Transverse colon (tissue), 4 donors: ENCODE results near the gene SART3. TPM values are rescaled to one million over a fixed set of nuclear protein-coding genes. Genes with fewer than 3 reads are reported as not detected.

Experiments used
- DNase-seq: peaks from one replicate; pipeline ENCODE4 v3.0.0-alpha.2; 2019
- H3K27ac ChIP-seq, 4 donors: fragments of 200-600 bp; sonication (generic); 2 replicates each; pipeline ENCODE4 v1.5.1; 2016 to 2018; ENCODE audit warnings: inconsistent platforms in 4 of 4
- H3K27me3 ChIP-seq: fragments of 200-600 bp; sonication (generic); 2 replicates; pipeline ENCODE4 v1.5.1; 2017; ENCODE audit warnings: inconsistent platforms
- H3K36me3 ChIP-seq, 4 donors: fragments of 200-600 bp; sonication (generic); 2 replicates each; pipeline ENCODE4 v1.5.1; 2017 to 2019; ENCODE audit warnings: inconsistent platforms in 4 of 4
- H3K4me1 ChIP-seq, 4 donors: fragments of 200-600 bp; sonication (generic); 2 replicates each; pipeline ENCODE4 v1.5.1; 2017 to 2020; ENCODE audit warnings: inconsistent platforms in 4 of 4
- H3K4me3 ChIP-seq, 4 donors: fragments of 200-600 bp; sonication (generic); 1 replicate in 1 of 4; 2 replicates in 3 of 4; pipeline versions ENCODE4 v1.5.1 to v1.6.1; 2017 to 2019; ENCODE audit warnings: inconsistent platforms in 4 of 4
- H3K9me3 ChIP-seq, 2 donors: fragments of 200-600 bp; sonication (generic); 2 replicates each; pipeline ENCODE4 v1.5.1; 2017 to 2019; ENCODE audit warnings: inconsistent platforms in 2 of 2
- EP300 ChIP-seq: sonication (generic); formaldehyde crosslinking; IDR thresholded peaks from one replicate; pipeline ENCODE4 v1.6.1; 2017; ENCODE audit warnings: antibody characterized with exemption, low read depth
- POLR2A ChIP-seq: fragments of 450-650 bp; IDR thresholded peaks from one replicate; pipeline ENCODE4 v1.6.1; 2016; ENCODE audit warnings: antibody characterized with exemption, mild to moderate bottlenecking, moderate library complexity
- POLR2AphosphoS5 ChIP-seq, 3 donors: sonication (generic); formaldehyde crosslinking; IDR thresholded peaks; one replicate each; pipeline ENCODE4 v1.6.1; 2016; ENCODE audit warnings: antibody characterized with exemption in 3 of 3
- WGBS, 2 donors: methylation state at CpG; one replicate each; pipeline ENCODE4 v1.1.5; 2018; ENCODE audit warnings: low coverage in 1 of 2; 5-methylcytosine and 5-hydroxymethylcytosine counted together
- in situ Hi-C, 4 donors: fragments of 200-750 bp; cut with MboI; loops; one replicate each; pipeline versions ENCODE4 v1.15.0 to v1.15.1; 2017; ENCODE audit warnings: low sequenced_read_pairs in 3 of 4, low pct_ligation_motif_present in 1 of 4, low pct_unique_long_range_greater_than_20kb in 1 of 4
- intact Hi-C: fragments of 100-400 bp; cut with DNase I; formaldehyde crosslinking; loops from one replicate; pipeline ENCODE4 v1.15.1; 2023; ENCODE audit warnings: low total_unique reads
- total RNA-seq, 4 donors: library from RNA; depleted of rRNA; stranded (reverse); fragments of >200 nt; gene quantifications; one replicate each; pipeline ENCODE4 v1.1.0, GENCODE V29; 2016
- TF ChIP-seq, protein P1 (sequence below), 5 experiments: fragments of 200-600 bp in 3 of 5; fragments of 450-650 bp in 2 of 5; sonication (generic) in 3 of 5; IDR thresholded peaks; 1 replicate in 2 of 5; 2 replicates in 3 of 5; pipeline ENCODE4 v1.5.1; 2016 to 2017; ENCODE audit warnings: antibody characterized with exemption in 5 of 5, inconsistent platforms in 3 of 5, mild to moderate bottlenecking in 2 of 5, moderate library complexity in 1 of 5

Gene SART3
- total RNA-seq, 4 donors from 2014 or later, result 25.3 to 177 (median 77.4) TPM

DNA sequence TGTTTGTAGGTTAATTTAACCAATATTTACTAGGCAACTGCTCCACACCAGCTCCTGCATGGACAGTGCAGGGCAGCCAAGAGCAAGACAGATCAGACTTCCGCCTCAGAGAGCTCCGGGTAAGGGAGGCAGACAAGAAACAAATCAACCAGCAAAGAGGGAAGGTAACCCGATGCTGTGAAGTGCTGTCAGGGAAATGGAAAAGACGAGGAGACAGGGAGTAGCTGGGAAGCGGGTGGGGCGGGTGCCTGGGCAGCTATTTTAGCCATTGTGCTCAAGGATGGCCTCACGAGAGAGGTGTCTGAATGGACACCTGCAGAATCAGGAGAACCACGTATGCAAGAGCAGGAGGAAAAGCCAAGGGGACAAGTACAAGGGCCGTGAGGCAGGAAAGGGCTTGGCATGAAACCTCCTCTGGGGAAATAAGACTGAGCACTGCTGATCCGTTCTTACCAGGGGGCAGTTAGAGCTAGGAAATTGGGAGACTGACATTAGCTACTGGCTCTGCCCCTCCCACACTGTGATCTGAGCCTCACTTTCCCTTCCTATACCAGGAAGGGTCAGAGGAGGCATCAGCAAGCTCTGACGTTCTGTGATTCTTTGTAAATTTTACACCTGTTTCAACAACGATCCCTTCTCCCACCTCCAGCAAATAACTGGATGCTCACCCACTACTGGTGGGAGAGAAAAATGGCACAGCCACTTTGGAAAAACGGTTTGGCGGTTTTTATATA lies 43.4 kb upstream of the SART3 start:
- H3K27ac ChIP-seq, result no peak overlapping the region
- no peaks in the 10 kb centered on the region for H3K9me3 ChIP-seq
- no peak for DNase-seq
- no peaks in the 10 kb centered on the region for H3K4me1 ChIP-seq
- intact Hi-C loops, result no loop called here
- H3K27me3 ChIP-seq, result no peaks in the 10 kb centered on the region
- H3K36me3 ChIP-seq, result no peaks in the 10 kb centered on the region
- TF ChIP-seq POLR2A, result no peak
- no peak for TF ChIP-seq POLR2AphosphoS5 (IDR thresholded peaks at IDR 0.05)
- TF ChIP-seq, protein P1, sequence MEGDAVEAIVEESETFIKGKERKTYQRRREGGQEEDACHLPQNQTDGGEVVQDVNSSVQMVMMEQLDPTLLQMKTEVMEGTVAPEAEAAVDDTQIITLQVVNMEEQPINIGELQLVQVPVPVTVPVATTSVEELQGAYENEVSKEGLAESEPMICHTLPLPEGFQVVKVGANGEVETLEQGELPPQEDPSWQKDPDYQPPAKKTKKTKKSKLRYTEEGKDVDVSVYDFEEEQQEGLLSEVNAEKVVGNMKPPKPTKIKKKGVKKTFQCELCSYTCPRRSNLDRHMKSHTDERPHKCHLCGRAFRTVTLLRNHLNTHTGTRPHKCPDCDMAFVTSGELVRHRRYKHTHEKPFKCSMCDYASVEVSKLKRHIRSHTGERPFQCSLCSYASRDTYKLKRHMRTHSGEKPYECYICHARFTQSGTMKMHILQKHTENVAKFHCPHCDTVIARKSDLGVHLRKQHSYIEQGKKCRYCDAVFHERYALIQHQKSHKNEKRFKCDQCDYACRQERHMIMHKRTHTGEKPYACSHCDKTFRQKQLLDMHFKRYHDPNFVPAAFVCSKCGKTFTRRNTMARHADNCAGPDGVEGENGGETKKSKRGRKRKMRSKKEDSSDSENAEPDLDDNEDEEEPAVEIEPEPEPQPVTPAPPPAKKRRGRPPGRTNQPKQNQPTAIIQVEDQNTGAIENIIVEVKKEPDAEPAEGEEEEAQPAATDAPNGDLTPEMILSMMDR (IDR thresholded peaks at IDR 0.05), result no peak
- TF ChIP-seq EP300, result no peak
- WGBS, 2 donors, result 50 to 52% methylated on average over 14 of the region's 14 CpGs
- in situ Hi-C loops, result no loop called here
- no peak overlapping the region for H3K4me3 ChIP-seq

- Histone ChIP-seq H3K4me1 (no peaks in the 10 kb centered on the region), H3K4me3 (no peak overlapping the region), H3K36me3 (no peaks in the 10 kb centered on the region), H3K27ac (no peak overlapping the region), H3K9me3 (no peaks in the 10 kb centered on the region), H3K27me3 (no peaks in the 10 kb centered on the region)
- no peak for DNase-seq
- TF ChIP-seq EP300 (no peak), POLR2A (no peak), POLR2AphosphoS5 (IDR thresholded peaks at IDR 0.05) (no peak)
- TF ChIP-seq, protein P1 (IDR thresholded peaks at IDR 0.05), result no peak
- in situ Hi-C loops (no loop called here), intact Hi-C loops (no loop called here)
- 80 to 81% methylated on average over 1 to 4 of the region's 4 CpGs for WGBS, 2 donors
Observed at GRCh38 chr12:108603743-108604142, 42.8 kb upstream of the SART3 start.

GRCh38 chr12:108602976-108603704 lies 42.2 kb upstream of the SART3 start:
- no peaks in the 10 kb centered on the region for H3K27me3 ChIP-seq
- no peak overlapping the region for H3K4me3 ChIP-seq
- no peak overlapping the region for H3K27ac ChIP-seq
- intact Hi-C loops, result no loop called here
- WGBS, 2 donors, result 81% methylated on average over 7 of the region's 15 CpGs; no CpG with 5 or more reads in 1 of the 2 donors
- no peak for TF ChIP-seq POLR2AphosphoS5 (IDR thresholded peaks at IDR 0.05)
- no peak for TF ChIP-seq POLR2A
- TF ChIP-seq EP300, result no peak
- TF ChIP-seq, protein P1 (IDR thresholded peaks at IDR 0.05), result no peak
- no peaks in the 10 kb centered on the region for H3K9me3 ChIP-seq
- H3K36me3 ChIP-seq, result no peaks in the 10 kb centered on the region
- H3K4me1 ChIP-seq, result no peaks in the 10 kb centered on the region
- in situ Hi-C loops, result no loop called here
- no peak for DNase-seq

DNA sequence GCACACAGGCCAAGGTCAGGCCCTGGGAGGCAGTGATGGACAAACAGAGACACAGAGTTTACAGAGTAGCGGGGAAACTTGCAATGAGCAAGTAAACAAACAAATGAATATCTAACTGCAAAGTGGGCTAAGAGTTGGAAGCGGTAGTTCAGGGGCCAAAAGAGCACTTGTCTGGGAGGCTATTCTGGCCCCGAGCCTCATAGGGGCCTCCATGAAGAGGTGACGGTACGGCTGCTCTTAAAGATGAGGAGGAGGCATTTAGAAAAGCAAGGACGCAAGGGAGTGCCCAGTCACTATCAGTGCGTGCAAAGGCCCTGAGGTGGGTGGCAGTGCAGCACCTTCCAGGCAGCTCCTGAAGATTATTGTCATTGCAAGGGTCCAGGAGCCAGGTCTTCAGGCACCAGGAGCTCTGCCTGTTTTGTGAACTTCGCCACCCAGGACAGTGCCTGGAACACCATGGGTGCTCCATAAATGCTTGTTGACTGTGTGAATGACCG lies 41.3 kb upstream of the SART3 start:
- no peaks in the 10 kb centered on the region for H3K27me3 ChIP-seq
- 84 to 86% methylated on average over 5 to 9 of the region's 9 CpGs for WGBS, 2 donors
- no peak for DNase-seq
- in situ Hi-C loops (no loop called here), intact Hi-C loops (no loop called here)
- no peaks in the 10 kb centered on the region for H3K36me3 ChIP-seq
- no peaks in the 10 kb centered on the region for H3K9me3 ChIP-seq
- H3K4me3 ChIP-seq, result no peak overlapping the region
- TF ChIP-seq POLR2A (no peak), POLR2AphosphoS5 (IDR thresholded peaks at IDR 0.05) (no peak), EP300 (no peak)
- TF ChIP-seq, protein P1 (IDR thresholded peaks at IDR 0.05), result no peak
- H3K27ac ChIP-seq, result no peak overlapping the region
- H3K4me1 ChIP-seq, result no peaks in the 10 kb centered on the region
